ENCODE results near the gene POU3F2.

Gene POU3F2
- 0 reads per million in 2 experiments for total RNA-seq

DNA sequence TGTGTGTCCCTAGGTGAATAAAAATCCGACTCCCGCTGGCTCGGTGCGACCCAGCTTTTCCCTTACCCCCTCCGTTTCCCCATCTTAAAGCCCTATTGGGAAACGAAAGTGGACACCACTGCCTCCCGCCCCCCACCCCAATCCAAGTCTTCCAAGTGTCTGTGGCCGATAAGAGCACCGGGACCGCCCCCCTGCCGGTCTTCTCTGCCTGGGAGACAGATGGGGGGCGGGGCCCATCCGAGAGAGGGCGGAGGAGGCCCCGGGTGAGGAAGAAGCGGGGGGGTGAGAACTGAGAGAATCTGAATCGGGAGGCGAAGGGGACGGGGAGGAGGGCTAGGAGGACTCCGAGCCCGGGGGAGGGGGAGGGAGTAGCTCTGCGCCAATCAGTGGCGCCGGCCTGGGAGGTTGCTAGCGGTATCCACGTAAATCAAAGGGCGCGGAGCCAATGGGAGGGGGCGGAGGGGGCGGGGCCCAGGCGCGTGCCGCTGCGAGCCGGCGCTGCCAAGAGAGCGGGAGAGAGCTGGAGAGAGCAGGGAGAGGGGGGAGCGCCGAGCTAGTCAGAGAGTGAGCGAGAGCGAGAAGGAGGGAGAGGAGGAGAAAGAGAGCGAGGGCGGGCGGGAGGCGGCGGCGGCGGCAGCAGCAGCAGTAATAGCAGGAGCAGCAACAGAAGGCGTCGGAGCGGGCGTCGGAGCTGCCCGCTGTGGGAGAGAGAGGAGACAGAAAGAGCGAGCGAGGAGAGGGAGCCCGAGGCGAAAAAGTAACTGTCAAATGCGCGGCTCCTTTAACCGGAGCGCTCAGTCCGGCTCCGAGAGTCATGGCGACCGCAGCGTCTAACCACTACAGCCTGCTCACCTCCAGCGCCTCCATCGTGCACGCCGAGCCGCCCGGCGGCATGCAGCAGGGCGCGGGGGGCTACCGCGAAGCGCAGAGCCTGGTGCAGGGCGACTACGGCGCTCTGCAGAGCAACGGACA, at the start of gene POU3F2:
POU3F2 (plus strand) TSS at position 515 of the 972 bp plus-strand sequence; CDS start at position 815, 300 bp downstream.
- peak; percentile 48 for DNase-seq (ENCODE audit: low read depth)

DNA sequence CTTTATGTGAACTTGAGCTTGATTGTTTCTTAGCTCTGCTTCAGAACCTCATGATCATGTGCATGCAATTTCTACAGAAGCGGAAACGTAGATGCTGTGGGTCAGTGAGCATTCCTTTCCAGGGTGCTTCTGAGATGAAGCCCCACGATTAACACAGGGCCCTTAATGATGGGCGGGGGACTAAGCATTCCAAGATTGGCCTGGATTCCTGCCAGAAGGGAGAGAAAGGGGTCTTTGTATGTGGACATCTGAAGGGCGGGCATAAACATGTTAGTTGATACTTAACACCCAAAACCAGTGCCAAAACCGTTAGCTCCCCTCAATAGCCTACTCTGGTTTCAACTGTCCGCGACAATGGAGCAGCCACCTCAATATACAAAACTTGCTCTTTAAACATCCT, 46.9 kb upstream of the POU3F2 start:
- no peak for DNase-seq (ENCODE audit: low read depth)

DNA sequence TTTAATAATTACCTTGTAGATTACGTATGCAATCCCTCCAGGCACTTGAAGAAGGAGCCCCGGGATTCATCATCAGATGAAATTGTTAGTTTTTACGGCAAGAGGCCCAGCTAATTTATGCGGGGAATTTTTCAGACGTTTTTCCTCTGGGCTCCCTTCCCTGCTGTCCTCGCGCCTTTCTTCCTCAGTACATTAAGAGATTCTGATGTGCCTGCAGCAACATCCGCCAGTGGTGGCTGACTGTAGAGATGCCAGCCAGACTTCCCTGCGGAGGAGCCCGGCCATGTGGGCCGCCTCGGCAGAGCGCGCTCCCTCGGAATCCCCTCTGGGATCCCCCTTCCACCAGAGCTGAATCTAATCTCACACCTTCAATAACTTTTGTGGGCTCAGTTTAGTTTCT, 46.4 kb upstream of the POU3F2 start:
- DNase-seq (ENCODE audit: low read depth): no peak

DNA sequence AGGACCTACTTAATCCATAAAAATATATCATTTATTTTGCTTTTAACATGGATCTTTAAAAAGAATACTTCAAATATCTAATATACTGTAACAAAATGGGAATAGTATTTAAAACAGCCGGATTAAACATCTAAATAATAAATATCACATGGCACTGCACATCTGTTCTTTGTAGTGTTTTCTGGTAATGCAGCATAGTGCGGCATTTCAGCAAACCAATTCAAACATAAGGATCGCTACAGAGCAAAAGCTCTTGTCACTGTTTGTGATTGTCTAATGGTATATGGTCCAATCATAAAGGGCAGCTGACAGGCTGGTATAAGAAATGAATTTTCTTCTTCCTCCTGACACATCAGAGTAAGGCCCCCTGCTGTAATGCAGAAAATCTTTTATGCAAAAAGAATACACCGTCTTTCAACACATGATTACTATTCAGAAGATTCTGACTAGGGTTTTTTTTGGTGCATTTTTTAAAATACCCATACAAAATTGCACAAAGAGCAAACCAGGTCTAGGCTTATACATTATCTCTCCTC, 40.0 kb upstream of the POU3F2 start:
- DNase-seq (ENCODE audit: low read depth): no peak

DNA sequence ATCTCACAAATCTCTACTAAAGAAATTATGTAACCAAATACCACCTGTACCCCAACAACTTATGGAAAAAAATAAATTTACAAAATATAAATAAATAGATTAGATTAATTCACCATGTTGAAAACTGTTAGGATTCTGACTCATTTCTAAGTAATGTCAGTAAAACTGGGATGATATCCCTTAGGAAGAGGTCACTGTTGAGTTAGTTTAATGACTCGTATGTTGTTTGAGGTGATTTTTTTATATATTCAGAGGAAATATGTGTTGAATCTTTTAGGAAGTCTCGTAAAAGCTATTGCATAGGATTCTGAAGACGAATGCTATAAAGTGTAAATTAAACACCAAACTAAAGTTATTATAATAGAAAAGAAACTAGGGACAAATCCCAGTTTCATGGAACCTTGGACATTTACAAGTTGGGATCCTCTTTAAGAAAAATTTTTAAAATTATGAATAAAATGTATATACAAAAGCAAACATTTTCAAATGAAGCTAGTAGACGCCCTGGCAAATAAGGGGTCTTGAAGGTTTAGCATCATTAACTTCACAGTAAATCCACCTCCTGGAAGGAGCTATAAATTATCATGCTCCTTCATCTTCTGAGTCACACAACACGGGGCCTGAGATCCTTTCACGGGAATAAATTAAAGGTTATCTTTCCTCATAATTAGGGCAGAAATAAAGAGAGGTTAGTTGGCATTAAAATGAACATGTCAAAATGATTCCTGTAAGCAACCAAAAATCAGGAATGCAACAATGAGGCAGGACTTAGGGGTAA, 37.0 kb upstream of the POU3F2 start:
- DNase-seq (ENCODE audit: low read depth): no peak

DNA sequence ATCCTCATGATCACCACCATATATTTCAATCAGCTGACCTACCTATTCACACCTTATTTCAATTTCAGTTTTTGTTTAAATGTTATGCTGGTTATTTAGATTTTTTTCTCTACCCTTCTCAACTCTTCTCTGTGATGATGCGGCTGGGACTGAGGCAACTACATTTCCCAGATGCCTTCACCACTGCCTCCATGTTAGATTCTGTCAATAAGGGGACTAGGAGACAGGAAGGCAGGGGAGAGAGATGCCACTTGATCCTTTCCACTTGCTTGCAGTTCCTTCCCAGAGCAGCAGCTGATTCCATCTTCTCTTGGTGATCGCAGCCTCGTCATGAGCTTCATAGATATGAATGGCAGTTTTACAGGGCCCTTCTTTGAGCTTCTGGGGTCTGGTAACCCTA, 33.5 kb upstream of the POU3F2 start:
- DNase-seq (ENCODE audit: low read depth): no peak

DNA sequence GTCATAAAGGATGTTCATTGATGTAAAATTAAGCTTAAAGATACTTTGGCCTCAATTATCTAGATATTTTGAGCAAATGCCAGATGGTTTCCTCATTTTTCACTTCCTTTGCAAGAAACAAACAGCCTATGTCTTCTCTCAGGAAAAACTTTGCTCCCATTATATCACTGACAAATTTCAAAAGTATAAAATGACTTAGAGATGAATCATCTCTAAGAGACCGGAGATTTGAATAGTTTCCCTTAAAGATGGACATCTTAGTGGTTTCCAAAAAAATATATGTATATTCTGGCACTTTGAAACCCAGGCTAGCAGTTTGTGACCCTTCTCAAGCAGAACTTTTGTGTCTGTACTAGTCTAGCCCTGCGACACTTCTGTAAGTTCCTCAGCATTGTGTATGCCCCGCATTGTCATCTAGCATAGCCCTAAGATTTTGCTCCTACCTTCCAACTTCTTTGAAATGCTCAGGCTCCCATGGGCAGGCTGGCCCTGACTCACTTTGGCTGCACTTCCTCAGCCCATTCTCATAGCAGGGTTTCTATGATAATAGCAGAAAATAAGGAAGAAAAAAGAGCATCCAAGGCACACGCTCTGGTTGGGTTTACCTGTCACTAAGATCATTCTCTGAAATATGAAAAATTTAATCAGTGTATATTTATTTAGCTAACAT, 25.7 kb upstream of the POU3F2 start:
- no peak for DNase-seq (ENCODE audit: low read depth)

DNA sequence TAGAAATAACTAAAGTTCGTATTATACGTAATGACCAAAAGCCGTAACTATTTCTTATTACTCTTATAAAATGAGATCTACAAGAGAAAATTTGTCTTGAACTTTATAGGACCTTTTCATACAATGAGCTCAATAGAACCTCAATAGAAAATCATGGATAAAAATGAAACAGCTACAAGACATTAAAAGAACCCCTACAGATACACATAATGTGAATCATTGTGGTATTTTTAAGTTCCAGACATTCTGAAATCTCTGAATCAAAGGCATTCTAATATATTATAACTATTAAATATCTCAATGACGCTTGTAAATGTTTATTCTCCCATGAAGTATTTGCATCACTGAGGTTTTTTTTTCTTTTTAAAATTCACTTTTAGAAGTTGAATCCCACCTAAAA, 22.2 kb upstream of the POU3F2 start:
- DNase-seq (ENCODE audit: low read depth): no peak

DNA sequence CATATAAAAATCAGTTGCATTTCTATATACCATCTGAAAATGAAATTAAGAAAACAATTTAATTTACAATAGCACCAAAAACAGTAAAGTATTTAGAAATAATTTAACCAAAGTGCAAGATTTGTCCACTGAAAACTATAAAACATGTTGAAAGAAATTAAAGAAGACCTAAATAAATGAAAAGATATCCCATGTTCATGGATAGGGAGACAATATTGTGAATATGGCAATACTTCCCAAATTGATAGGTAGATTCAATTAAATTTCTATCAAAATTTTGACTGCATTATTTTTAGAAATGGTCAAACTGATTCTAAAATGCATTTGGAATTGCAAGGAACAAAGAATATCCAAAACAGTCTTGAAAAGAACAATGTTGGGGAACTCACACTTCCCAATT, 17.6 kb upstream of the POU3F2 start:
- DNase-seq (ENCODE audit: low read depth): no peak

DNA sequence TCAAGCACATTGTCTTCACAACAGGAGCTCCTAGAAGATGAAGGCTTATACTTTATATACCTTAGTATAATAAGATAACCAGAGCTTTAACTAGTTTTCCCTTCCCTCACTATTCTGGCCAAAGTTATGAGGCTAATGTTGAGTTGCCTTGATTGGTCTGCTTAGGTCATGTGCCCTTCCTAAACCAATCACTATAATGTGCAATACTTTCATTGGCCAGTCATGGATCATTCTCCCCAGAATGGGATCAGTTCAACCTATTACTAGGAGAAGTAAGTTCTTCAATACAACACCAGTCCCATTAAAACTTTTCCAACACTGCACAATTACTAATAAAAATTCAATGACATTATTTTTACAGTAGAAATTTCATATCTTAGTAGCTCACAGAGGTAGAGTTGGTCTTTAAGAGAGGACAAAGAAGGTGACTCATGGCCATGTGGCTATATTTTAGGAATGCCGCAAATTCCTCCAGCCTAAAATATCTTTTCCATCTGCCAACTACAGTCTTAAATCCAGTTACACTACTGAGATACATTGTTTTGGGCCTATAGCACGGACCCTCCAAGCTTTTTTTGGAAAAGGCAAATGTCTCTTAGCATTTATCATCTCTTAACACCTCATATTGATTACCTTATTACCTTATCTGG, 12.5 kb upstream of the POU3F2 start:
- no peak for DNase-seq (ENCODE audit: low read depth)

DNA sequence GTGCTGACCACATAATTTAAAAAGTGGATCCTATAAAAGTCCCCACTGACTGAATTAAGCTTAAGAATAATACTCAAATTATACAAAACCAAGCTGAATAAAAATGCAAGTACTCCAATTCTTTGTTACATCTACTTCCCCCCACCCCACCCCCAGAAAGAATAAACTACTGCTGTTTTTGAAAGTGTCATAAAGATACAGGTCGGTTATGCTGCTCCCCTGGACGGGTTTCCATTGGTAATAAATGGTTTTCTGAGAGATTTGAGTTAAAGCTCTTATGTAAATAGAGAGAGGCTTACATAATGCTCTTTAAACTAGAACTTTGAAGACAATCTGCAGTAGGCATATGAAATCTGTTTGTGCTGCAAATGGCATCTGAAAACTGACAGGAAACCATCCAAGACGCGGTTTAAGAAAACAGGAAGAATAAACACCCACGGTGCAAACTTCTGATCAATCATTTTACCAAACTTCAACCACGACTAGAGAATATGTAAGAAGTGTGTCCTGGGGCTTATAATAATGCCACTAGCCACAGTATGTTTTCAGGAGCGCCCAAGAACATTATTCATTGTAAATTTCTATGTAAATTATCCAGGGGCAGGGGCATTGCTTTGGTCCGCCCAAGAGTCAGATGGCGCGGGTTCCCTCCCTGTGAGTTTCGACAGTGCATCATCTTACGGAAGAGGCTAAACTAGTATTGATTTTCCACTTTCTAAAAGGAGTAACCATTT, 10.8 kb upstream of the POU3F2 start:
- DNase-seq (ENCODE audit: low read depth): no peak

DNA sequence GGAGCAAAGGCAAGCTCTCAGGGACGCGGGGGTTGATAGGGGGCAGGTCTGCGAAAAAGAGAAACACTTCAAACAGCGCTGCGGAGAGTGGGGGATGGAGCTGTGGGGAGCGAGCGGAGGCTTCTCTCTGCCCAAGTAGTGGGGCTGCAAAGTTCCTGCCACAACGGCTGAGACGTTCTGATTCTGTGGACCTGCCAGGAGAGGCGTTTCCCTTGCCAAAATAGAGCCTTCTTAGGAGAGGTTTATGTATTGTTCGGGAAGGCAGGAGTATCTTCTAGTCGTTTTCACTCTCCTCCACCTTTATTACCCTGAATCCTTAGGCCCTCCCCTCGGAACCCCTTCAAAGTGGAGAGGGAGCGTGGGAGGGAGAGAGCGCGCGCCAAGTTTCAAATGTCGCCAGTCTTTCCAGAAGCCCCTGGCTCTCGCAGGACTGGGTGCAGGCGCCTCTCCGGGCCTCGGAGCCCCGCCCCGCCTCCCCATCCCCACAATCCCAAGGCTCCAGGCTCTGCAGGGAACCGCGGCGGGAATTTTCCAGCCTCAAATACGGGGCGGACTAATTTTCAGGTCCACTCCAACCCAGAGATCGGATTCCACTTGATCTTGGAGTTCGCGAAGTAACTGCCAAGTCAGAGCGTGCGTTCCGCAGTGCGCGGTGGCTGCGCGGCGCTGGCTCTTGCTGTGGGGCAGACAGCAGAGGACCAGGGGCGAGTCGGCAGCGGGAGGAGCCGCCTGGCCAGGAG, 10.0 kb upstream of the POU3F2 start:
- DNase-seq (ENCODE audit: low read depth): no peak

DNA sequence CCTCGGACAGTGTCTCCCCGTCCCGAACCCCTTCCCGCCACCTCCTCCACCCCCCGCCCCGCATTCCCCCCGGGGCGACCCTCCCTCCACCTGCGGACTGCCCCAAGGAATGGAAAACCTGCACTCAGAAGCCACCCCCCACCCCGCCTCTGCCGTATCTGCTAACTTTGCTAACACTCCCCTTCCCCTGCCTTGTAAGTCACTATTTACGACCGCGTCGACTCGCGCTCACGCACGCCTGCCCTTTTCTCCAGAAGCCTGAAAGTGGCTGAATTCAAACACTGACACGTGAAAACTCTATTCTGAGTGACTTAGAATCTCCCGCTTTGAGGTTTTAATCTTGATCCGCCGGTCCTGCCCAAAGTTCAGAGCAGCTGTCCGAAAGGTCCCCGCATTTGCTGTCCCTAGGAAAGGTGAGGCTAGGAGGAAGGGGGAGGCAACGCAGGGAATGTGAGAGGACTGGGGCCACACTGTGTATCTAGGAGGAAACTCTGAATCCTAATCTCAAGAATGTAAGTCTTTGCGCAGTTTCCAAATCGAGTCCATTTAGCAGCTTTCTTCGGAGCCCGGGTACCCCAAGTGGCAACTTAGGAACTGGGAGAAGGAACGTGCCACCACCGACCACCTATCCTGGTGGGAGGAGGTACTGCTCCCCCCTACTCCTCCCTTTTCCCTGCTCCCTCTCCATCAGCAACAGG, 9.3 kb upstream of the POU3F2 start:
- DNase-seq (ENCODE audit: low read depth): no peak

DNA sequence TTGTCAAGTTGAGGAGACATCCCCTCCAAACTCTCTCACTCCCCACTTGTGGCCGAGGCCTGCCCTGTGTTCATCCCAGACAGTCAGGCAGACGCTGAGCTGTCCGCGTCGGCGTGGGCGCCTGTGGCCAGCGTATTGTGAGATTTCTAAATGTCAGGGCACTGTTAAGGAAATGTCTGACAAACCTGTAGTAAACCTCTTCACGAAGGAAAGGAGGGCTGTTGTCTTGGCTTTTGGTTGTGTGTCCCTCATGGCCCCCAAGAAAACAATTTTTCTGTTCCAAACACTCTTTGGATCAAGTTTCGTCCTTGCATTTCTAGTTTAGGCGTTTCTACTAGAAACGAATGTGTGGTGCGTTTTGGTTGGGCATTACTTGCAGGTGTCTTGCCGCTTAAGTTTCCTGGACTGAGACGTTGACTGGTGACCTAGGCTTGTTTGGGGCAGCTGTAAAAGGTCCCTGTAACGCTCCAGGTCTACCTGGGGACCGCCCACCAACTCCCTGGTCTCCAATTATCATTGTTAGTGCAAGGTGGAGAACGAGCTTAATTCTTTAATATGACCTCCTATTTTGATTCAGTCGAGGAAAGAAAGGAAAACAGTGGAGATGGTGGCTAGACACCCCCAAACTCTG, 8.7 kb upstream of the POU3F2 start:
- DNase-seq (ENCODE audit: low read depth): no peak

DNA sequence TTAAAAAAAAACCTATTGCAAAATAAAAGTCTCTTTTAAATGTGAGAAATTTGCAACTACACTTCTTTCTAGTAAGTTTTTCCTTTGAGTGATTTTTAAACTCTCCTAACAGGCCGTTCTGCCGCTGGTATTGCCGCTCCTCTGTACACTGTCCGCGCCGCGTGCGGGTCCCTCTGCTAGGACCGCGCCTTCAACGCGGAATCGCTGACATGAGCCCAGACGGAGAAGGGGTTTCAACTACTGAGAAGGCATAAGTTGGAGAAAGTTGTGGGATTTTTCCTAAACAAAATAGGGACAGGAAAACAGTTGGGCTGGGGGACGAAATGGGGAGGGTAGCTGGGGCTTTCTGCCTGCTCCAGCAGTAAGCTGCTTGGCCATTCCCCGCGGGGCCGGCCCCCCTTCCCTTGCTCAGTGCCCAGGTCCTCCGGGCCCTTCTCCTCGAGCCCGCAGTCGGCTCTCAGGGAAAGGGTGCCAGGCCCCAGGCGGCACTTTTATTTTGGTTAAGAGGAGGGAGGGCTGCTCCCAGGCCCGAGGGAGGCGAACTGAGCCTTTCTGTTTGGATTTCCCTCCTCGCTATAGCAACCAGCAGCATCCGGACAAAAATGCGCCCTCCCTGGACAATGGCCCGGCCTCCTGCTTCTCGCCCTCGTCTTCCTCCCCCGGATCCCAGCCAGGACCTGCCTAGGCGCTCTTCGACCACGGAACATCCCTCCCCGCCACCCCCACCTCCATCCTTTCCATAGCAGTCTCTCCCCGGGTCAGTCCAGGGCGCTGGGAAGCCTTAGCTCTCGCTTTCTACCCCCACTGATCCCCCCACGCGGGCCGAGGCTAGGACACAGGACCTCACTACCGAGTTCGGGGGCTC, 6.8 kb upstream of the POU3F2 start:
- DNase-seq (ENCODE audit: low read depth): no peak

DNA sequence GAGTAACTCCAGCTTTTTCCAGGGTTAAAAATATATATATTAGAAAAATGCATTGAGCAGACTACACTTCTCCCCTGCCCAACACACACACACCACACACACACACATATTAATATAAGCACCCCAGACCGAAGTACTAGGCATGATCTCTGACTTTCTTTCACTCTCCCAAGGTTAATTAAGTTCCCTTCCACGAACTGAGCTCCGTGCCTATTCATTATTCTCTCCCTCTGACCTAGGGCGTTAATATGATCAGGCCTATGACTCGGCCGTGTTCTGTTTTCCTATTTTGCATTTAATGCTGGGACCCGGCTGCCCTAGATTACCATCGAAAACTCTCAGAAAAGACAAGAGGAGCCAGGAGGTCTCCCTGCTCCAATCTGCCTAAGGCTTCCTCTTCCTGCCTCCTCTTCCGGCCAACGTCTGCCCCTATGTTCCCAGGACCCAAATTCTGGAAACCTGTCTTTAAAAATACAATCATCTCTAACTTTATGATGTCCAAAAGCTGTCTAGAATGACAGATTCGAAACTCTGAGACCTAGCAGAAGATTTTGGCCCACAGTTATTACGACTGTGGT, 6.1 kb upstream of the POU3F2 start:
- DNase-seq (ENCODE audit: low read depth): no peak

DNA sequence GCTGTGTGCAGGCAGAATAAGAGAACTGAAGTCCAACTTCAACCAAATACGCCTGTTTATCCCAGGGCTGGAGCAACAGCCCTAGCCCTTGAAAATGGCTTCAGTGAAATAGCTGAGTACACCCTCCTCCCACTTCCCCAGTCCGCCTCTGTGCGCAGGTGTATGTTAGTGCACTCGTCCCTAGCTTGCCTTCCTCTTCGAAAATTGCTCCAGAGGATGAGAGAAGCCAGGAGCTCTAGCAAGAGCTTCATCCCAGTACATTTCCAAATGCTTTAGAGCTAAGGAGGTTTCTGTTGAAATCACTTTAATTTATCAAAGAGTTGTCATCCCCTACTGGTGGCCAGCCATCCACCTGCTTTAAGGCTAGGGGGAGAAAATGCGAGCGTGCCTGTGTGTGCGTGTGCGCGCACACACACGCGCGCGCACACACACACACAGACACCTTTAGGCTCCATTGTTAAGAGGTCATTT, 5.4 kb upstream of the POU3F2 start:
- DNase-seq (ENCODE audit: low read depth): no peak

DNA sequence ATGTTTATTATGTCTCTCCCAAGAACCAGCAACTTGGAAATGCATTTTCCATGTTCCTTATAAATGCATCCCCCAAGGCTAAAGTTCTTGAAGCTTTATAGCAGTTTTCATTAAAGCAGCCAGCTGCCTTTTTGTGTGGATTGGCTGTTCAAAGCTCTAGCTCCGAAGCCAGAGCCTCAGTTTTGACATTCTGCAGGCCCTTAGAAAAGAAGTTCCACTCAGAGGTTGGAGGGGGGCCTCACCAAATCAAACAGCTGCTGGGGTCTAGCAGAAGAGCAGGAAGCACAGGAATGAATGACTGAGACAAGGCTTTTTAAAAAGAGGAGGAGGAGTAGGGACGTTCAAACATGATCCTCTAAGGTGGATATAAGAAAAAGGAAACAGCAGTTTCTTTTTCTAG, 4.2 kb upstream of the POU3F2 start:
- no peak for DNase-seq (ENCODE audit: low read depth)
